Measurements from ENCODE around the gene TIMP4. TPM values are rescaled to one million over a fixed set of nuclear protein-coding genes. Genes with fewer than 3 reads are reported as not detected.

TIMP4 gene
- polyA plus RNA-seq, 1 of the 3 experiments (the other 2 are of a cell fraction) = not detected

- Histone ChIP-seq H4K20me1 (ENCODE audit: insufficient read depth) (no peaks in the 10 kb centered on the region), H3K36me3 (replicated peaks in 1 of 2; ENCODE audit: control insufficient read depth in 1 of 2, insufficient read depth in 2 of 2, low read length in 1 of 2) (no peaks in the 10 kb centered on the region), H3K79me2 (ENCODE audit: insufficient read depth) (no peaks in the 10 kb centered on the region), H3K27ac (ENCODE audit: low read depth in 2 of 2, low read length in 1 of 2) (no peak overlapping the region), H3K9ac (no peak overlapping the region), H3K4me3 (ENCODE audit: low read depth in 2 of 2, low read length in 1 of 2) (no peak overlapping the region), H3K4me1 (ENCODE audit: control insufficient read depth in 1 of 2, insufficient read depth in 2 of 2, low read depth in 1 of 2, low read length in 1 of 2) (peaks cover 0 to 4% of the 10 kb centered on the region in 2 experiments; a peak in 2 of 4 replicates), H3K9me3 (no peaks in the 10 kb centered on the region), H3K27me3 (ENCODE audit: insufficient read depth) (0 out of 2 replicates have a peak, but pooled peaks cover 5% of the 10 kb centered on the region), H3K9me2 (no peaks in the 10 kb centered on the region), H2AFZ (ENCODE audit: low read depth) (no peak overlapping the region), H3F3A (replicated peaks; ENCODE audit: insufficient read depth) (peaks cover 3% of the 10 kb centered on the region), H3K4me2 (no peak overlapping the region)
- 87% methylated on average over 3 of the region's 3 CpGs for WGBS (ENCODE audit: low lambda C conversion rate)
- no peak for TF ChIP-seq RFX5 (IDR thresholded peaks at IDR 0.05; ENCODE audit: low read length)
- DNase-seq = no peak
- CTCF ChIA-PET = interaction anchor here (2.0 to 14.9 kb wide), 6 partner anchors 10 to 348 kb away, joined by 12 to 229 read pairs (median 34); partner anchors contain the start of gene TSEN2
- POLR2A ChIA-PET = no interaction called here
Measured at GRCh38 chr3:12136371-12136770, 22.3 kb downstream of the TIMP4 start.

DNA sequence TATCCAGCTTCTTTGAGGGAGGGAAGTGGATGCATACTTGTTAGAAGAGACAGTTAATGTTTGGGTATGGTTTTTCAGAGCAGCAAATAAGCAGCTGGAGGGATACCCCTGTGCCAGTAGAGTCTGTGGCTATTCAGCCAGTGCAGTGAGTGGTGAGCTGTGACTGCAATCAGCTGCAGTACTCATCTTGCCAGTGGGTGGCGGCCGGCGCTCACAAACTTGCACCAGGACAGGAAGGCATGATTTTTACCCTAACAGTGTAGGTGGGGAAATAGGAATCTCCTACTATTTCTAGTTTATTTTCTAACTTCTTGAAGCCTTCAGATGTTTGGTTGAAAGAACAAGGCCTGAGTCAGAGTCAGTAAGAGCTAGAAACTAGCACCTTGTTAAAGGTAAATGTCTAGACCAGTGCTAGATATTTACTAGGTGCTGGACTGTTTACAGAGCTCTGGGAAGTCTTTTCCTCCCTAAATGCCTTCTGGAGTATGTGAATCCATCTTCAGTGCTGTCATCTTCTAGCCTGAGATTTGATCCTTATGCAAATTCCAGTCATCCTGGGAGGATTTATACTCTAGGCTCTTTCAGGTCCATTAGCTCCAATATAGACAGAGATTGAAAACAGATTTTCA lies 23.6 kb downstream of the TIMP4 start:
- DNase-seq = peak; percentile 63
- TF ChIP-seq, protein P1, sequence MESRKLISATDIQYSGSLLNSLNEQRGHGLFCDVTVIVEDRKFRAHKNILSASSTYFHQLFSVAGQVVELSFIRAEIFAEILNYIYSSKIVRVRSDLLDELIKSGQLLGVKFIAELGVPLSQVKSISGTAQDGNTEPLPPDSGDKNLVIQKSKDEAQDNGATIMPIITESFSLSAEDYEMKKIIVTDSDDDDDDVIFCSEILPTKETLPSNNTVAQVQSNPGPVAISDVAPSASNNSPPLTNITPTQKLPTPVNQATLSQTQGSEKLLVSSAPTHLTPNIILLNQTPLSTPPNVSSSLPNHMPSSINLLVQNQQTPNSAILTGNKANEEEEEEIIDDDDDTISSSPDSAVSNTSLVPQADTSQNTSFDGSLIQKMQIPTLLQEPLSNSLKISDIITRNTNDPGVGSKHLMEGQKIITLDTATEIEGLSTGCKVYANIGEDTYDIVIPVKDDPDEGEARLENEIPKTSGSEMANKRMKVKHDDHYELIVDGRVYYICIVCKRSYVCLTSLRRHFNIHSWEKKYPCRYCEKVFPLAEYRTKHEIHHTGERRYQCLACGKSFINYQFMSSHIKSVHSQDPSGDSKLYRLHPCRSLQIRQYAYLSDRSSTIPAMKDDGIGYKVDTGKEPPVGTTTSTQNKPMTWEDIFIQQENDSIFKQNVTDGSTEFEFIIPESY (IDR thresholded peaks at IDR 0.05; ENCODE audit: borderline replicate concordance, low read depth) = no peak
- TF ChIP-seq TAF1 (IDR thresholded peaks at IDR 0.05; ENCODE audit: borderline replicate concordance, low read depth, low read length) = no peak
- no peak for TF ChIP-seq SIN3A (IDR thresholded peaks at IDR 0.05; ENCODE audit: borderline replicate concordance, low read depth, low read length)
- TF ChIP-seq EP300 (IDR thresholded peaks at IDR 0.05; ENCODE audit: borderline replicate concordance in 1 of 2, low read depth in 1 of 2, low read length in 1 of 2) = no peak
- TF ChIP-seq, protein P2, sequence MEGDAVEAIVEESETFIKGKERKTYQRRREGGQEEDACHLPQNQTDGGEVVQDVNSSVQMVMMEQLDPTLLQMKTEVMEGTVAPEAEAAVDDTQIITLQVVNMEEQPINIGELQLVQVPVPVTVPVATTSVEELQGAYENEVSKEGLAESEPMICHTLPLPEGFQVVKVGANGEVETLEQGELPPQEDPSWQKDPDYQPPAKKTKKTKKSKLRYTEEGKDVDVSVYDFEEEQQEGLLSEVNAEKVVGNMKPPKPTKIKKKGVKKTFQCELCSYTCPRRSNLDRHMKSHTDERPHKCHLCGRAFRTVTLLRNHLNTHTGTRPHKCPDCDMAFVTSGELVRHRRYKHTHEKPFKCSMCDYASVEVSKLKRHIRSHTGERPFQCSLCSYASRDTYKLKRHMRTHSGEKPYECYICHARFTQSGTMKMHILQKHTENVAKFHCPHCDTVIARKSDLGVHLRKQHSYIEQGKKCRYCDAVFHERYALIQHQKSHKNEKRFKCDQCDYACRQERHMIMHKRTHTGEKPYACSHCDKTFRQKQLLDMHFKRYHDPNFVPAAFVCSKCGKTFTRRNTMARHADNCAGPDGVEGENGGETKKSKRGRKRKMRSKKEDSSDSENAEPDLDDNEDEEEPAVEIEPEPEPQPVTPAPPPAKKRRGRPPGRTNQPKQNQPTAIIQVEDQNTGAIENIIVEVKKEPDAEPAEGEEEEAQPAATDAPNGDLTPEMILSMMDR (IDR thresholded peaks at IDR 0.05) = peak; percentile 96
- TF ChIP-seq RAD21 (IDR thresholded peaks at IDR 0.05; ENCODE audit: low read length) = peak; percentile 94
- TF ChIP-seq NRF1 (IDR thresholded peaks at IDR 0.05; ENCODE audit: low read depth, low read length) = no peak
- TF ChIP-seq ELF1 (IDR thresholded peaks at IDR 0.05) = no peak
- TF ChIP-seq TCF12 (IDR thresholded peaks at IDR 0.05) = no peak
- TF ChIP-seq JUND (IDR thresholded peaks at IDR 0.05) = no peak
- peak; percentile 91 for TF ChIP-seq SMC3 (IDR thresholded peaks at IDR 0.05; ENCODE audit: low read depth, low read length)
- TF ChIP-seq MAX (IDR thresholded peaks at IDR 0.05; ENCODE audit: low read depth) = no peak
- POLR2A ChIA-PET = interaction anchor here (1.1 kb wide), 1 partner anchor 345 kb away, joined by 4 read pairs; no protein-coding TSS in a partner anchor
- Histone ChIP-seq H3K4me3 (ENCODE audit: low read depth in 2 of 2, low read length in 1 of 2) (peak overlapping the region in 1 of 2 experiments; percentile 23; a peak in 1 of 4 replicates), H3K79me2 (ENCODE audit: insufficient read depth) (no peaks in the 10 kb centered on the region), H3K9me3 (no peaks in the 10 kb centered on the region), H3K4me2 (no peak overlapping the region), H3K27me3 (ENCODE audit: insufficient read depth) (0 out of 2 replicates have a peak, but pooled peaks cover 11% of the 10 kb centered on the region), H3K27ac (ENCODE audit: low read depth in 2 of 2, low read length in 1 of 2) (no peak overlapping the region), H3F3A (replicated peaks; ENCODE audit: insufficient read depth) (peaks cover 3% of the 10 kb centered on the region), H3K9me2 (no peaks in the 10 kb centered on the region), H4K20me1 (ENCODE audit: insufficient read depth) (no peaks in the 10 kb centered on the region), H3K4me1 (ENCODE audit: control insufficient read depth in 1 of 2, insufficient read depth in 2 of 2, low read depth in 1 of 2, low read length in 1 of 2) (peaks cover 0 to 10% of the 10 kb centered on the region in 2 experiments; a peak in 2 of 4 replicates), H2AFZ (ENCODE audit: low read depth) (no peak overlapping the region), H3K9ac (no peak overlapping the region), H3K36me3 (replicated peaks in 1 of 2; ENCODE audit: control insufficient read depth in 1 of 2, insufficient read depth in 2 of 2, low read length in 1 of 2) (no peaks in the 10 kb centered on the region)
- CTCF ChIA-PET = interaction anchor here (0.6 to 14.9 kb wide), 49 partner anchors 10 to 448 kb away, joined by 3 to 229 read pairs (median 4); partner anchors contain the start of gene TSEN2
- 0% methylated on average over 2 of the region's 3 CpGs for WGBS (ENCODE audit: low lambda C conversion rate)

Data from SK-N-SH (cell line).